HG03103 (cell line): Measurements from ENCODE around the gene TMEM47.

Experiments used
- ATAC-seq: cut with Tn5 transposase; IDR thresholded peaks from one replicate; pipeline ENCODE4 v1.9.1; 2021; ENCODE audit warnings: low read depth; ENCODE audit not compliant: unreplicated experiment

The TMEM47 gene

DNA sequence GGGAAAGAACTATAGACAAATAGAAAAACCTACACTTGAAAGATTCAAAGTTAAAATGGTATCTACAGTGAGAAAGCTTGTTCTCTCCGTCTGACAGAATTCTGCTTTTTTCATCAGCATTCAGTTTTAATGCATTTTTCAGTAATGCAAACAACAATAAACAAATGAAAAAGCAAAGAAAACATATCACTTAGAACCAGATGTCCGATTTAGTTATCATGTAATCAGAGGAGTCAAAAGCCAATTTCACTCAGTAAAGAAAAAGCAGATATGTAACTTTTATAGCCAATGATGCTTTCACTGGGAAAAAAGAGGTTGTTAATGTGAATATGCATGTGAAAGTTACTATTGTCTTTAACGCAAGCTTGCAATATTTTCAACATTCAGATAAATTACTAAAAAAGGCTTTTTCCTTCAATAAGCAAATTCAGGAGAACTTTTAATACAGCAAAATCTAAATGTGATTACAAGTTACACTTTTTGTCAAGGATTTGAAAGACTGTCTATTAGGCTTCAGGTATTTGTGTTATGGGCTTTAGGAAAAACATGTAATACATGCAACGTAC is 70.7 kb downstream of the TMEM47 start:
- no peak for ATAC-seq

DNA sequence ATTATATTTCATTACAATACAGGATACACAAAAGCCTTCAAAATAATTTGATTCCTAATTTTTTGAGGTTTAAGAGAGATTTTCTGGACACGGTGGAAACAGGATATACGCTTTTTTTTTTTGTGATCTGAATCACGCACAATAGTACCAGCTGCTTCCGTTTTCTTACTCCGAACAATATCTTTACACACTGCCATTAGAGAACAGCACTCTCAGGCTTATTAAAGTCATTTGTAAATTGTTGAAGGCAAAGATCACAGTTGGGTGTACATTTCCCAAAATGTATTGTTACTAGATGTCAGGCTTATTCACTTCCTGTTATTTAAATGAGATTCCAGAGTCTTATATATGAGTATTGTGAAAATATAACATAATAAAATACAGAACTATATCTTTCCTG is 71.5 kb downstream of the TMEM47 start:
- ATAC-seq = no peak

DNA sequence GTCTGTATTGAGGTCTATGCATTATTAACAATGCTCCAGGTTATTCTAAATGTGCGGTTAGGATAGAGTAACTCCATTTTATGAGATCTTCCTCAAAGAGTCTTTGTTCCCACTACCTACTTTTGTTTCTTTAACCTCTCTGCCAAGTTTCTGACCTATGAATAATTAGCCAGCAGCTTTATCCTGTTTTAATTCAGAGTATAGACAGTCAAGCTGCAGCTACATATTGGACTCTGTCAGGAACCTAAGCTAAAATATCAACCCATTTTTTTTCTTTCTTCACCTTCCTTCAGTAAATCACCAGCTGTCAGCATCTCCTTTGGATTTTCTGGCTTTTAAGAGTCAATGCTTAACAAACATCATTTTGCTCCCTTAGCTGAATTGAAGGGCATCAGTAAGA is 72.3 kb downstream of the TMEM47 start:
- no peak for ATAC-seq

DNA sequence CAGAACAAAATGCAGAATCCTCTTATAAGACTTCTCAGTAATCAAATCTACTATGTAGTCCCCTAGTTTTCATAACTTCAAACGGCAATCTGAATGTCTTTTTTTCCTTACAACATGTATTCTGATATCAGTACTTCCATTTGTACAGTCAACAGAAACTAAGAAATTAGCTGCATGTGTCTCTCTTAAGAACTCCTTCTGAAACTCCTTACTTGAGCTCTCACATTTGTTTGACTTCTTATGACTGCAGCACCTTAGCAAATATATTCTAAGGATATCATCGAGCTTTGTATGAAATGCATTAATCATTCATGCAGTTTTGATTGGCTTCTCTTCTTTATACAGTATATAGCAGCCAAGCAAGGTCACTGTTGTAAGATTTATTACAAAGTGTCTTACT is 77.0 kb downstream of the TMEM47 start:
- no peak for ATAC-seq

DNA sequence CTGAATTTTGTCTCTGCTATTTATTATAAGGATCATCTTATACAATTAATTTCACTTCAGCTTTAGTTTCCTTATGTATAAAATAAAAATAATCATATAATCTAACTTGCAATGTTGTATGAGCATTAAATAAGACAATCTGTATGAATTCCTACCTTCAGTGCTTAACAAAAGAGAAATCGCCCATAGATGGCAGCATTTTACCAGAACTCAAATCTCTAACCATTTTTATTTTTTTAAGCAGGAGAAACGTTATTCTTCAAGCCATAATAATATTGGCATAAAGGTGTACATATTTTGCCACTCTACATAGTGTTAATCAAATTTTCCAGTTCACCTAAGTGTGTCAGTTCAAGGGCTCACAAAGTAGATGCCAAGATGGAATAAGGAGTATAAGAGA is 78.8 kb downstream of the TMEM47 start:
- ATAC-seq = no peak
